IPS DF 4.7 (cell line): ENCODE results near the gene KCTD18.
A peak's percentile ranks its signal among the peaks of the same experiment; 100 is the strongest.

ENCODE experiments used
- DNase-seq: peaks from one replicate; pipeline ENCODE4 v3.0.0-alpha.2; 2013; ENCODE audit warnings: low spot score; ENCODE audit errors: extremely low read depth

KCTD18 gene

DNA sequence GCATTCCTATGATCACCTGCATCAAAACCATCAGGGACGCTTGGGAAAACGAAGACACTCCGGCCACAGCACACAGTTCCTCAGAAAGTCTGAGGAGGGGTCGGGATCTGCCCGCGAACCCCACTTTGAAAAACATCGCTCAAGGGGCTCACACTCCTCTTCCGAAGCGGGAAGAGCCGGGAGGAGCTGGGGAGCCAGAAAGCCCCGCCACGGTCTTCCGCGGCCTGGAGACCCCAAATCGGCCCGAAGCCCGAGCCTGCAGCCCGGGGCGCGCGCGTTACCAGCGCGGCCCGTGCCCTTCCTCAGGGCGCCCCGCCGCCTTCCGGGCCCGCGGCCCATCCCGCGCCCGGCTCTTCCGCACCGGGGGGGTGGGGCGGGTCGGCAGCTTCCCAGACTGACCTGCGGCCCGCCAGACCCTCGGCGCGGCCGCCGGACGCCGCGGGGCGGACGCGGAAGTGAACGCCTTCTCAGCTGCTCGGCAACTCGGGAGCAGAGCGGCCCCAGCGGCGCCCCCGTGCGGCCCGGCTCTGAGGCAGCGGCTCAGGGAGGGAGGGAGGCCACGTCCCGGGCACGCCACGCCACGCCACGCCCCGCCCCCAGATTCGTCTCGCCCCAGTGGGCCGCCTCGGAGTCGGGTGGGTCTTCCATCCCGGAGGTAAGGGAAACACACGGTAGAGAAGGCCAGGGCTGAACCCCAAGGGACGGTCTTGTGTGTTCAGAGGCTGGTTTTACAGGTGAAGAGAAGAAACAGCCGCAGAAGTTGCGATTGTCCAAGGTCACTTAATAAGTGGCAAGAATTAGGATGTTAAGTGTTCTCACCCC is at the start of gene KCTD18:
Gene KCTD18 (minus strand): TSS at position 457 of the 822 bp plus-strand sequence. CDS start 3,052 bp downstream, outside the sequence.
- DNase-seq = peak; percentile 56

- no peak for DNase-seq
These were observed 30.9 kb upstream of the KCTD18 start for GRCh38 chr2:200540793-200541192.

DNA sequence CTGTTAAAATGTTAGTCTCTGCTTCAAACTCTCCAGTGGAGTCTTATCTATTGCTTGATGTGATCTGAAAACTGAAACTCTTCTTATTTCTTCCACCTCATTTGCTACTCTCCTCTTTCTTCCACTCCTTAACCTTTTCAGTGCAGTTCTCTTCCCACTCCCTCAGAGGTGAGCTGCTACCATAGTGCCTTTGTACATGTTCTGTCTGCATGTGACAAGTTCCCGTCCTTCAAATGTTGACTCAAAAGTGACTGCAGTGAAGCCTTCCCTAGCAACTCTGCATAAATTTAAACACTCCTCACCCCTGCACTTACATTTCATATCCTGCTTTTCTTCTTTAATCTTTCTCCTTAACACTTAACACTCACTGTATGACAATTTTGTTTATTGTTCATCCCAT is 28.3 kb upstream of the KCTD18 start:
- DNase-seq = no peak

DNA sequence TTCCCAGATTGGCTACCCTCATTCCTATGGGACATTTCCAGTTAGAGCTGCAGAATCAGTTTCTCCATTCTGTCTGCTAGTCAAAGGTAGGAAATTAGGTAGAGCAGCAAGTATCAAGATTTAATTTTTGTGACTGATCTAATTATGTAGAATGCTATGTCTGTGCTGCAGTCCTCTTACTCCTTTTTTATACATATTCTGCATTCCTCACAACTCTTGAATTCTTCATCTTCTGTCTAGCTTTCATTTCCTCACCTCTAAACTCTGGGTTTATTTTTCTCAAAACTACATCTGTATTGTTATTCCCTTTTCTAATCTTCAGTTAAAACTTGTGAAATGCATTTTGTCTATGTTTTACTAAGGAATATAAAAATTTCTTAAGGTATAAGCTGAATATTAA is 24.7 kb upstream of the KCTD18 start:
- DNase-seq = no peak

DNA sequence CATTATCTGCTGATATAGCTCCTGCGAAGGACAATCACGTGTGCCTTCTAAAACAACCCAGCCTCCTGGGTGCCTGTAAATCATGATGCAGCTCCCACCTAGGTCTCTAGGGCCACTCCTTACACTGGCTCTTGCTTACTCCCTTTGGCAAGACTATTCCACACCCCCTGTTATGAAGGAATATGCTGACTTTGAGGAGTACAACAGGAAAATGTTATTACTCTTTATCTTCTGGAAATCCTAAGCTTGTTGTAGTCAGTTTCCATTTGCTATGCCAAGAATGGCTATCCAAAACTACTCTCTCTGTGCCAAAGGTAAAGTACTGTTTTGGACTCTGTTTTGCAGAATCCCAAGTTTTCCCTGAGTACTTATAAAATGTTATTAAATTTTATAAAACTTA is 23.9 kb upstream of the KCTD18 start:
- DNase-seq = no peak

DNA sequence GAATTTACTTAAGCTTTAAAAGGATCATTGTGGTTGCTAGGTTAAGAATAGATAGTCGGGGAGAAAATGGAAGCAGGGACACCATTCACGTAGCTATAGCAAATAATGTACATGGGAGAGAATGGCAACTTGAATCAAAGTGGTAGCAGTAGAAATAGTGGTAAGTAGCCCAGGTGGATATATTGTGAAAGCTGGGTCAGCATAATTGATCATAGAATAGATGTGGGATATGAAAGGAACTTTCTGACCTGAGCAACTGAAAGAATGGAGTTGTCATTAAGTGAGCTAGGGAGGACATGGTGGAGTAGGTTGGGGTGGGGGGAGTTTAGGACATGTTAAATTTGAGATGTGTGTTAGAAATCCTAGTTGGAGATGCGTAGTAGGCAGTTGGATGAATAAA is 18.4 kb upstream of the KCTD18 start:
- DNase-seq = no peak

DNA sequence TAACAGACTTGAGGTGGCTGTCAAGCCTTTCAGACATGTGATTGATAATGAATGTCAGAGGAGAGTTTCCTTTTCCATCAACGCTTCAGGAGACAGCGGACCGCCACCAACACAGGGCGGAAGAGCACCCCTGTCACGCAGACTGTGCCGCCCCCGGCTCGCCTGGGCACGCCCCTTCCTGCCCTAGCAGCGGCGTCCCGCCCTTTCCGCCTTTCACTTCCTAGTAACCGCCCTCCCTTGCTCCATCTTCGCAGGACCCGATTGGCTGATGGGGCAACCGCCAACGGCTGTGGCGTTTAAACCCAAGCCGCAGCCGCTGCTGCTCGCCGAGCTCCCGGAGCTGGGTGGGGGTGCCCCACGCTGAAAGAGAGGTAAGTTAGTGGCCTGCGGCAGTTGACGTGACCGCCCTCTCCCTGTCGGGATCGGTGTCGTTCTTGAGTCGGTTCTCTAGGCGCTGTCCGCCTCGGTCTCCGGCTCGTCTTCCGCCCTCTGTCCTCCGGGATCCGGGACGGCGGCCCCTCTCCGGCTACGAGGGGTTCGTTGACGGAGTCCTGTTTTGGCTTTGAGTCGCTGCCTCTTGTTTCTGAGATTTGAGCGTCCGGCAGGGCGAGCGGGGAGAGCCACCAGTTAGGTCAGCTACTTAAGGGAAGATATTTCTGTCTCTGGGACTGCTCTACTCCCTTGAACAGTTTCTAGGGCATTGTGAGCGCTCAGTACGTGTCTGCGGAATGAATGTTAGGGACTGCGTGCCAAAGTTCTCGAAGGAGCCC is 16.2 kb upstream of the KCTD18 start, which contains the start of gene SGO2:
Gene SGO2 (plus strand): TSS at position 326 of the 770 bp plus-strand sequence. CDS start 6,769 bp downstream, outside the sequence.
- peak; percentile 75 for DNase-seq

DNA sequence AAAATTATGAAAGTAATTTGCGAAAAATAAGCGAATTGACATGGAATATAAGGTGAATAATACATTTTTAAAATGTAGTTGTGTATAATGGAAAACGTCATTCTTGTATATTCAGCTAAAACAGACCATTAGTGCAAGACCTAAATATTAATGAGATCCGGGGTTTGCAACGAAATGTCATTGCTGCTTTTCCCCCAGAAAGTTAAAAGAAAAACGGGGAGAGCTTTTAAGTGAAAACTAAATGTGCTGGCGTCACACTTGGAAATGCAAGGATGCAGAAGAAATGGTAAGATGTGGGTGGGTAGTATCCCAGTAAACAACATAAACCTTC is 15.6 kb upstream of the KCTD18 start:
- DNase-seq = no peak

DNA sequence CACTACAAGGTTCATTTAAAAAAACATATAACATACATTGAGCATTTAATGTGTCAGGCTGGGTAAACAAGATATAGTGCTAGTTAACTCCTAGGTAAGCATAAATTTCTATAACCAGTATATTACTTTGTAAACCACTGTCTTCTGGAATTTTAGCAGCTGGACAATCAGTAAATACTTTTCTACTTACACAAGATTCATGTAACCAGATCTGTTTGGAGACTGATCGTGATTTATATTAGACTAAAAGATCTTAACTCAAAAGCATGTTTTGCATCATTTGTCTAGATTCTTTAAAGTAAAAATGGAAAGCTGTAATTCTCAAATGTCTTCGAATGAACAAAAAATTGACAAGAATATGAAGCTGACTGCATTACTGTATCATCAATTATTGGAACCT is 15.2 kb upstream of the KCTD18 start:
- DNase-seq = no peak

- DNase-seq = no peak
These were observed 13.7 kb upstream of the KCTD18 start for GRCh38 chr2:200523604-200524003.

DNA sequence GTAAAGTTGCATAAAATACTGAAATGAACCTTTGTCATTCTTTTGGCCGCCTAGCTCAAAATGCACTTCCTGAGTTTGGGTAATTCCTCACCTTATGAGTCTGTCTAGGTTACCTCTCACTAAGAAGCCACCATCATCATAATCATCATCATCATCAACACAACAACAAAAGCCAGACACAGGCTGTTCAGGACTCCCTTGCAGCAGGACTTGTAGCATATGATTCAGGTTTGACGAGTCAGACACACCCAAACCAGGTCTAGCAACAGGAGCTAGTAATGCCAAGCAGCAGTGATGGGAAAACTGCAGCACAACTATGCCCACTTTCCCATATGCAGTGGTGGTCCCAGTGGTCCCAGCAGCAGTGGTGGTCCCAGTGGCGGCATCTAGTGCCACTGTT is 13.3 kb upstream of the KCTD18 start:
- DNase-seq = no peak

DNA sequence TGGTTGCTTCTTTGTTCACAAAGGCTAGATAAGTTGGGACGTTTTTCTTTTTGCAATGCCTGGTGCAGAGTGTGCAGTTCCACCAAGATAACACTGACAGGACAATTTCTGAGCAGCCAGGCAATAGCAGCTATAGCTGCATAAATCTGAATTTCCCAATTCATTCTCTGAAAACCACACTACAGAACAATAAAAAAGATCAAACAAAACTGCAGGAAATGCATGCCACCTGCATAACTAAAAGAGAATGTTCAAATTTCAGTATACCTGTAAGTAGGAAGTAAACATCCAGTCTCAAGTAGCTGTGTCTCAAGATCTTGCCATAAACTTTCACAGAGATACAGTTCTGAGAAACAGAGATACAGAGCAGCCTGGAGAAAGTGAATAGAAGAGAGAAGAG is 5.3 kb upstream of the KCTD18 start:
- no peak for DNase-seq

- DNase-seq = no peak
These were observed 645 bp downstream of the KCTD18 start for GRCh38 chr2:200509235-200509611.

GRCh38 chr2:200507179-200507578 is 2.7 kb downstream of the KCTD18 start:
- no peak for DNase-seq

GRCh38 chr2:200506679-200507078 is 3.2 kb downstream of the KCTD18 start:
- no peak for DNase-seq

DNA sequence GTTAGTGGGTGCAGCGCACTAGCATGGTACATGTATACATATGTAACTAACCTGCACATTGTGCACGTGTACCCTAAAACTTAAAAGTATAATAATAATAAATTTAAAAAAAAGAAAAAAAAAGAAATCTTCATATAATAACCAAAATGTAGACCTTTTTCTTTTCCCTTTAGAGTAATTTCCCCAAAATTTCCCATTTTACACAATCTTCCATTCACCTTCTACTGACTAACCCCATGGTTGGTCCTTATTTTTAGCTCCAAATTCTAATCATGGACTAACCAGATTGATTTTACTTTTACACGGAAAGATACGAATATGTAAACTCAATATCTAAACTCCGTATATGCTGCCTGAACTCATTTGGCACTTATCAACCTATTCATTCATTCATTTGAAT is 7.7 kb downstream of the KCTD18 start:
- no peak for DNase-seq

- DNase-seq = no peak
These were observed 11.3 kb downstream of the KCTD18 start for GRCh38 chr2:200498402-200499162.

DNA sequence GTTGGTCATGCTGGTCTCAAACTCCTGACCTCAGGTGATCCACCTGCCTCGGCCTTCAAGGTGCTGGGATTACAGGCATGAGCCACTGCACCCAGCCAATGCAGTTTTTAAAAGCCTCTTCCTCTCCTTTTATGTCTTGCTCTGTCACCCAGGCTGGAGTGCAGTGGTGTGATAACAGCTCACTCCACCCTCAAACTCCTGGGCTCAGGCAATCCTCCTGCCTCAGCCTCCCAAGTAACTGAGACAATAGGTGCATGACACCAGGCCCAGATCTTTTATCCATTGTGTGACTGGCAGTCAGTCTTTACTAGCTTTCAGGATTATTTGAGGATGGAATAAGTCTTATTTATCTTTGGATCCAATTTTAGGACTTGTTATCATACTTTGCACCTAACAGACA is 13.2 kb downstream of the KCTD18 start:
- no peak for DNase-seq

DNA sequence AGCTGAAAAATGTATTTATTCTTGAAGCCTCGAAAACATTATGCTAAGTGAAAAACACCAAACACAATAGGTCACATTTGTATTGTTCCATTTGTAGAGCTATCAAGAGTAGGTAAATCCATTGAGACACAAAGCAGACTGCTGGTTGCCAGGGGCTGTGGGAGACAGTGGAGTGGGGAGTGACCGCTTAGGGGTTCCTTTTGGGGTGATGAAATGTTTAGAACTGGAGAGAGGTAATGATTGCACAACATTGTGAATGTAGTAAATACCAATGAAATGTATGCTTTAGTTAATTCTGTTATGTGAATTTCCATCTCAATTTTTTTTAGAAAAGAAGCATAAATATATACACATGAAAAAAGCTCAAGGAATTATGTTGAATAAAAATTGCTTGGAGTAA is 15.8 kb downstream of the KCTD18 start:
- no peak for DNase-seq

- no peak for DNase-seq
These were observed 17.2 kb downstream of the KCTD18 start for GRCh38 chr2:200492656-200493055.

GRCh38 chr2:200490001-200490400 is 19.9 kb downstream of the KCTD18 start:
- DNase-seq = no peak

DNA sequence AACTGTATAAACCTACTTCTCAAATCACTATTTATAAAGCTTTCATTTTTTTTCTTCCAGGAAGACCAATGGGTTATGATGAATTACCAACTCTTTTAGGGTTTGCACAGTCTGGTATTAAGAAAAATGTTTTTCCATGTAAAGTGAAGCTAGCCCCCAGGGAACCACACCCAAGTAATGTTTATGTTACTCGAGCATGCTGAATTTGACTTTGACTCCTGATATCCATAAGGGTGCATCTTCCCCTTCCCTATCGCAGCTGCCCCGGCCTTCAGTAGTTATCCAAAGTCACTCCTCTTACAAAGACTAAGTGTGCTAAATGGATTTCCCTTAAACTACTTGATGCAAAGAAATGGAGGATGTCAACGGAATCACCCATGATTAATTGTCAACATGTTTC is 21.7 kb downstream of the KCTD18 start:
- no peak for DNase-seq
